Measurements from ENCODE around the gene GATAD2B. TPM values are rescaled to one million over a fixed set of nuclear protein-coding genes. Genes with fewer than 3 reads are reported as not detected.

Gene GATAD2B
- polyA plus RNA-seq, 2 of the 4 experiments (the other 2 are of a cell fraction): 4.9 to 8.2 TPM

- 77% methylated on average over 10 of the region's 12 CpGs for WGBS (ENCODE audit: missing lambda C conversion rate)
- Histone ChIP-seq H3K27ac (no peak overlapping the region), H3K9me3 (no peaks in the 10 kb centered on the region), H3K4me2 (no peak overlapping the region), H3K4me1 (no peaks in the 10 kb centered on the region), H3K4me3 (no peak overlapping the region)
- ATAC-seq (no peak), DNase-seq (ENCODE audit: low read depth in 1 of 2, low spot score in 1 of 2) (no peak), FAIRE-seq (no peak)
- POLR2A ChIA-PET: no interaction called here
- CTCF ChIA-PET: interaction anchor here (4.5 to 6.7 kb wide), 2 partner anchors 13 to 193 kb away, joined by 26 to 39 read pairs; partner anchors contain the start of gene RAB13
- TF ChIP-seq CEBPB (IDR thresholded peaks at IDR 0.05): no peak
- TF ChIP-seq CBX8 (IDR thresholded peaks at IDR 0.05): no peak
- TF ChIP-seq HOXA7 (CRISPR knock-in tag; IDR thresholded peaks at IDR 0.05): no peak
- no peak for TF ChIP-seq SMC3 (IDR thresholded peaks at IDR 0.05)
Observed at GRCh38 chr1:153793973-153794615, 128.7 kb downstream of the GATAD2B start.

GRCh38 chr1:153793261-153793972 is 129.4 kb downstream of the GATAD2B start:
- CTCF ChIA-PET: interaction anchor here (1.8 to 6.7 kb wide), 4 partner anchors 13 to 193 kb away, joined by 5 to 39 read pairs (median 16); partner anchors contain the start of genes DENND4B and RAB13
- FAIRE-seq (no peak), ATAC-seq (no peak), DNase-seq (ENCODE audit: low read depth in 1 of 2, low spot score in 1 of 2) (no peak)
- H3K27ac ChIP-seq: no peak overlapping the region
- no peaks in the 10 kb centered on the region for H3K9me3 ChIP-seq
- no peaks in the 10 kb centered on the region for H3K4me1 ChIP-seq
- TF ChIP-seq BCL3 (IDR thresholded peaks at IDR 0.05): no peak
- TF ChIP-seq BHLHE40 (IDR thresholded peaks at IDR 0.05; ENCODE audit: low read depth, low read length): no peak
- TF ChIP-seq KDM5A (IDR thresholded peaks at IDR 0.05): no peak
- no peak for TF ChIP-seq RCOR1 (IDR thresholded peaks at IDR 0.05; ENCODE audit: low read depth, low read length)
- no peak for TF ChIP-seq HOXA7 (CRISPR knock-in tag; IDR thresholded peaks at IDR 0.05)
- no peak for TF ChIP-seq FOXS1 (CRISPR knock-in tag; IDR thresholded peaks at IDR 0.05)
- TF ChIP-seq ESRRA (IDR thresholded peaks at IDR 0.05; ENCODE audit: borderline replicate concordance, low read length): no peak
- TF ChIP-seq HEYL (CRISPR knock-in tag; IDR thresholded peaks at IDR 0.05): no peak
- no peak for TF ChIP-seq HES2 (IDR thresholded peaks at IDR 0.05)
- no peak for TF ChIP-seq ELK1 (IDR thresholded peaks at IDR 0.05; ENCODE audit: low read depth, low read length)
- no peak for TF ChIP-seq TP53 (CRISPR knock-in tag; IDR thresholded peaks at IDR 0.05)
- no peak for TF ChIP-seq CBX8 (IDR thresholded peaks at IDR 0.05)
- no peak for TF ChIP-seq ZNF302 (CRISPR knock-in tag; IDR thresholded peaks at IDR 0.05)
- TF ChIP-seq POLR2AphosphoS2 (conservative IDR thresholded peaks at IDR 0.05; ENCODE audit: low read length): no peak
- no peak for TF ChIP-seq RNF2 (IDR thresholded peaks at IDR 0.05; ENCODE audit: borderline replicate concordance, low read depth)
- TF ChIP-seq JUN (IDR thresholded peaks at IDR 0.05): no peak
- 50% methylated on average over 9 of the region's 9 CpGs for WGBS (ENCODE audit: missing lambda C conversion rate)
- no peak overlapping the region for H3K4me2 ChIP-seq
- H3K4me3 ChIP-seq: no peak overlapping the region
- POLR2A ChIA-PET: no interaction called here

GRCh38 chr1:153792631-153793041 is 130.1 kb downstream of the GATAD2B start:
- Histone ChIP-seq H3K4me3 (no peak overlapping the region), H3K4me1 (no peaks in the 10 kb centered on the region), H3K4me2 (no peak overlapping the region), H3K9me3 (no peaks in the 10 kb centered on the region), H3K27ac (no peak overlapping the region)
- ChIA-PET POLR2A (no interaction called here), CTCF (interaction anchor here (0.9 to 4.5 kb wide), 5 partner anchors 9 to 194 kb away, joined by 3 to 26 read pairs (median 5); partner anchors contain the start of genes DENND4B, NPR1 and RAB13)
- DNase-seq (ENCODE audit: low read depth in 1 of 2, low spot score in 1 of 2) (no peak), FAIRE-seq (no peak), ATAC-seq (no peak)
- TF ChIP-seq ZFP36 (IDR thresholded peaks at IDR 0.05; ENCODE audit: borderline replicate concordance, partially characterized antibody): no peak
- TF ChIP-seq PBX3 (IDR thresholded peaks at IDR 0.05): no peak
- TF ChIP-seq MAX (IDR thresholded peaks at IDR 0.05): no peak
- TF ChIP-seq RFX5 (IDR thresholded peaks at IDR 0.05): no peak
- no peak for TF ChIP-seq MYC (IDR thresholded peaks at IDR 0.05; ENCODE audit: borderline replicate concordance, low read length)
- TF ChIP-seq FOSB (CRISPR knock-in tag; IDR thresholded peaks at IDR 0.05): no peak
- TF ChIP-seq KDM1A (IDR thresholded peaks at IDR 0.05; ENCODE audit: low read depth): no peak
- TF ChIP-seq EP300 (IDR thresholded peaks at IDR 0.05): no peak
- TF ChIP-seq HES2 (IDR thresholded peaks at IDR 0.05): no peak
- no peak for TF ChIP-seq KDM5A (IDR thresholded peaks at IDR 0.05)
- WGBS (ENCODE audit: missing lambda C conversion rate): 85% methylated on average over 10 of the region's 11 CpGs
